Gastrocnemius medialis (tissue), 4 donors: ENCODE measurements around the gene ZMYM4.

Experiments
- POLR2A ChIP-seq, 2 donors: fragments of 450-650 bp; IDR thresholded peaks; one replicate each; pipeline ENCODE4 v1.6.1; 2017; ENCODE audit warnings: antibody characterized with exemption in 2 of 2, mild to moderate bottlenecking in 2 of 2, moderate library complexity in 2 of 2
- TF ChIP-seq, protein P1 (sequence below), 5 experiments: fragments of 450-650 bp in 3 of 5; fragments of 200-600 bp in 2 of 5; sonication (generic) in 2 of 5; IDR thresholded peaks in 4 of 5; conservative IDR thresholded peaks in 1 of 5; 1 replicate in 4 of 5; 2 replicates in 1 of 5; pipeline ENCODE4 v1.5.1; 2016 to 2019; ENCODE audit warnings: antibody characterized with exemption in 5 of 5, mild to moderate bottlenecking in 3 of 5, moderate library complexity in 3 of 5

DNA sequence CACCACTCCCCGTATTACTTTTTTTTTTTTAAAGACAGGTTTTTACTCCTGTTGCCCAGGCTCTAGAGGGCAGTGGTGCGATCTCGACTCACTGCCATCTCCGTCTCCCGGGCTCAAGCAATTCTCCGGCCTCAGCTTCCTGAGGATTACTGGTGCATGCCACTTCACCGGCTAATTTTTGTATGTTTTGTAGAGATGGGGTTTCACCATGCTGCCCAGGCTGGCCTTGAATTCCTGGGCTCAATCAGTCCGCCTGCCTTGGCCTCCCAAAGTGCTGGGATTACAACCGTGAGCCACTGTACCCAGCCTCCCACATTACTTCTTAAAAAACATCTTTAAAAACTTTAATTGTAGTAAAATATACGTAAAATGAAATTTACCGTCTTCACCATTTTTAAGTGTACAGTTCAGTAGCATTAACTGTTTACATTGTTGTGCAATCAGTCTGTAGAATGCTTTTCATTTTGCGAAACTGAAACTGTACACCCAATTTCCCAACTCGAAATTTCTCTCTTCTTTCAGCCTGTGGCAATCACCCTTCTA lies 77.0 kb downstream of the ZMYM4 start:
- TF ChIP-seq, protein P1, sequence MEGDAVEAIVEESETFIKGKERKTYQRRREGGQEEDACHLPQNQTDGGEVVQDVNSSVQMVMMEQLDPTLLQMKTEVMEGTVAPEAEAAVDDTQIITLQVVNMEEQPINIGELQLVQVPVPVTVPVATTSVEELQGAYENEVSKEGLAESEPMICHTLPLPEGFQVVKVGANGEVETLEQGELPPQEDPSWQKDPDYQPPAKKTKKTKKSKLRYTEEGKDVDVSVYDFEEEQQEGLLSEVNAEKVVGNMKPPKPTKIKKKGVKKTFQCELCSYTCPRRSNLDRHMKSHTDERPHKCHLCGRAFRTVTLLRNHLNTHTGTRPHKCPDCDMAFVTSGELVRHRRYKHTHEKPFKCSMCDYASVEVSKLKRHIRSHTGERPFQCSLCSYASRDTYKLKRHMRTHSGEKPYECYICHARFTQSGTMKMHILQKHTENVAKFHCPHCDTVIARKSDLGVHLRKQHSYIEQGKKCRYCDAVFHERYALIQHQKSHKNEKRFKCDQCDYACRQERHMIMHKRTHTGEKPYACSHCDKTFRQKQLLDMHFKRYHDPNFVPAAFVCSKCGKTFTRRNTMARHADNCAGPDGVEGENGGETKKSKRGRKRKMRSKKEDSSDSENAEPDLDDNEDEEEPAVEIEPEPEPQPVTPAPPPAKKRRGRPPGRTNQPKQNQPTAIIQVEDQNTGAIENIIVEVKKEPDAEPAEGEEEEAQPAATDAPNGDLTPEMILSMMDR (IDR thresholded peaks at IDR 0.05 in 4 of 5, conservative IDR thresholded peaks at IDR 0.05 in 1 of 5) = no peak
- no peak for TF ChIP-seq POLR2A (IDR thresholded peaks at IDR 0.05)
